Left hindlimb (tissue), 1 donor: ENCODE results near the gene POLR2M.

Source experiments
- DNase-seq: peaks from one replicate; pipeline ENCODE4 v3.0.0-alpha.2; 2018

The POLR2M gene

GRCh38 chr15:57692709-57693108, 13.8 kb upstream of the POLR2M start:
- no peak for DNase-seq

GRCh38 chr15:57694279-57694678, 12.2 kb upstream of the POLR2M start:
- DNase-seq, result no peak

- DNase-seq, result no peak
Observed at GRCh38 chr15:57696146-57696545, 10.4 kb upstream of the POLR2M start.

GRCh38 chr15:57697588-57697987, 8.9 kb upstream of the POLR2M start:
- DNase-seq, result no peak

- no peak for DNase-seq
Observed at GRCh38 chr15:57698243-57698642, 8.3 kb upstream of the POLR2M start.

- no peak for DNase-seq
Observed at GRCh38 chr15:57698991-57699390, 7.5 kb upstream of the POLR2M start.

- DNase-seq, result no peak
Observed at GRCh38 chr15:57703387-57703786, 3.1 kb upstream of the POLR2M start.

- no peak for DNase-seq
Observed at GRCh38 chr15:57704441-57704840, 2.1 kb upstream of the POLR2M start.

GRCh38 chr15:57705746-57706404, 639 bp upstream of the POLR2M start:
- no peak for DNase-seq

- DNase-seq, result no peak
Observed at GRCh38 chr15:57708047-57708446, 1.5 kb downstream of the POLR2M start.

GRCh38 chr15:57718309-57718708, 11.8 kb downstream of the POLR2M start:
- DNase-seq, result no peak

GRCh38 chr15:57720867-57721266, 14.4 kb downstream of the POLR2M start:
- no peak for DNase-seq

- DNase-seq, result no peak
Observed at GRCh38 chr15:57726411-57726810, 19.9 kb downstream of the POLR2M start.

GRCh38 chr15:57727031-57727430, 20.5 kb downstream of the POLR2M start:
- DNase-seq, result no peak

GRCh38 chr15:57728436-57728835, 21.9 kb downstream of the POLR2M start:
- DNase-seq, result no peak

- peak; percentile 64 for DNase-seq
Observed at GRCh38 chr15:57730876-57731275, 24.4 kb downstream of the POLR2M start.

- DNase-seq, result no peak
Observed at GRCh38 chr15:57731530-57732103, 25.1 kb downstream of the POLR2M start.

GRCh38 chr15:57732526-57733331, 26.2 kb downstream of the POLR2M start:
- no peak for DNase-seq

GRCh38 chr15:57734860-57735259, 28.3 kb downstream of the POLR2M start:
- no peak for DNase-seq

- DNase-seq, result no peak
Observed at GRCh38 chr15:57735431-57735830, 28.9 kb downstream of the POLR2M start.

- no peak for DNase-seq
Observed at GRCh38 chr15:57735891-57736290, 29.4 kb downstream of the POLR2M start.

- DNase-seq, result no peak
Observed at GRCh38 chr15:57736591-57736990, 30.1 kb downstream of the POLR2M start.

GRCh38 chr15:57738734-57739237, 32.3 kb downstream of the POLR2M start:
- DNase-seq, result no peak

- DNase-seq, result no peak
Observed at GRCh38 chr15:57740048-57740447, 33.5 kb downstream of the POLR2M start.
